ENCODE data around the gene RGS7.
A peak's percentile ranks its signal among the peaks of the same experiment; 100 is the strongest.
"Not testable (repeated sequence)": the region's sequence is repeated elsewhere in the genome, so short reads cannot be mapped to it uniquely, and the experiment has no call there.

The RGS7 gene

GRCh38 chr1:241331328-241332036, 25.5 kb downstream of the RGS7 start:
- peak in 1 of 3 experiments; percentile 18 for DNase-seq

GRCh38 chr1:241330619-241331327, 26.2 kb downstream of the RGS7 start:
- DNase-seq: no peak

- DNase-seq: no peak
Measured at GRCh38 chr1:241325456-241325855, 31.5 kb downstream of the RGS7 start.

- peak in 1 of 3 experiments; percentile 33 for DNase-seq
Measured at GRCh38 chr1:241323514-241324195, 33.4 kb downstream of the RGS7 start.

GRCh38 chr1:241317676-241318075, 39.3 kb downstream of the RGS7 start:
- DNase-seq: no peak

GRCh38 chr1:241316372-241316771, 40.6 kb downstream of the RGS7 start:
- no peak for DNase-seq

- DNase-seq: no peak
Measured at GRCh38 chr1:241311056-241311746, 45.8 kb downstream of the RGS7 start.

- DNase-seq: no peak
Measured at GRCh38 chr1:241310451-241310850, 46.6 kb downstream of the RGS7 start.

GRCh38 chr1:241309651-241310050, 47.4 kb downstream of the RGS7 start:
- no peak for DNase-seq

GRCh38 chr1:241308471-241308870, 48.5 kb downstream of the RGS7 start:
- DNase-seq: peak in 2 of 3 experiments; percentile 48 to 77

GRCh38 chr1:241308011-241308410, 49.0 kb downstream of the RGS7 start:
- no peak for DNase-seq

GRCh38 chr1:241306125-241306790, 50.7 kb downstream of the RGS7 start:
- no peak for DNase-seq

- DNase-seq: not testable (repeated sequence)
Measured at GRCh38 chr1:241302024-241302423, 55.0 kb downstream of the RGS7 start.

GRCh38 chr1:241299347-241299746, 57.7 kb downstream of the RGS7 start:
- no peak for DNase-seq

GRCh38 chr1:241292973-241293372, 64.0 kb downstream of the RGS7 start:
- DNase-seq: peak in 1 of 3 experiments; percentile 15

GRCh38 chr1:241291548-241291947, 65.5 kb downstream of the RGS7 start:
- DNase-seq: not testable (repeated sequence)

GRCh38 chr1:241286486-241286885, 70.5 kb downstream of the RGS7 start:
- DNase-seq: no peak

GRCh38 chr1:241276391-241276790, 80.6 kb downstream of the RGS7 start:
- no peak for DNase-seq

- DNase-seq: no peak
Measured at GRCh38 chr1:241275981-241276380, 81.0 kb downstream of the RGS7 start.

GRCh38 chr1:241275226-241275625, 81.8 kb downstream of the RGS7 start:
- no peak for DNase-seq

- DNase-seq: no peak
Measured at GRCh38 chr1:241274693-241275092, 82.3 kb downstream of the RGS7 start.

GRCh38 chr1:241272828-241273227, 84.2 kb downstream of the RGS7 start:
- no peak for DNase-seq

- DNase-seq: peak in 1 of 3 experiments; percentile 28
Measured at GRCh38 chr1:241271427-241271826, 85.6 kb downstream of the RGS7 start.
